ENCODE measurements around the gene COX10.
"Not testable (repeated sequence)": the region's sequence is repeated elsewhere in the genome, so short reads cannot be mapped to it uniquely, and the experiment has no call there.

DNA sequence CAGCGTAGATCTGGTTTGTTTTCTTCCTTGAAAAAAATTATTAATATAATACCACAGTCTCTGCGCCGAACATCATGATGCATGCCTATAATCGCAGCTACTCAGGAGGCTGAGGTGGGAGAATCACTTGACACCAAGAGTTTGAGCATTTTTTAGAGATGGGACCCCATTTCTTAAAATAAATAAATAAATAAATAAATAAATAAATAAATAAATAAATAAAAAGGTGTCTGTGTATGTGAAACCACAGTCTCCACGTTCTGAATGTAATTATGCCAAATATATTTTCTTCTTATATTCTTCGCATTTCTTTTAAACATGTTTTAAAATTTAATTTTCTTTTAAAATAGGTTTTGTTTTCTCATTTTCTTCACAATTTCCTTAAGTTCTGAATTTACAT is 112.8 kb downstream of the COX10 start:
- TF ChIP-seq, protein P1, sequence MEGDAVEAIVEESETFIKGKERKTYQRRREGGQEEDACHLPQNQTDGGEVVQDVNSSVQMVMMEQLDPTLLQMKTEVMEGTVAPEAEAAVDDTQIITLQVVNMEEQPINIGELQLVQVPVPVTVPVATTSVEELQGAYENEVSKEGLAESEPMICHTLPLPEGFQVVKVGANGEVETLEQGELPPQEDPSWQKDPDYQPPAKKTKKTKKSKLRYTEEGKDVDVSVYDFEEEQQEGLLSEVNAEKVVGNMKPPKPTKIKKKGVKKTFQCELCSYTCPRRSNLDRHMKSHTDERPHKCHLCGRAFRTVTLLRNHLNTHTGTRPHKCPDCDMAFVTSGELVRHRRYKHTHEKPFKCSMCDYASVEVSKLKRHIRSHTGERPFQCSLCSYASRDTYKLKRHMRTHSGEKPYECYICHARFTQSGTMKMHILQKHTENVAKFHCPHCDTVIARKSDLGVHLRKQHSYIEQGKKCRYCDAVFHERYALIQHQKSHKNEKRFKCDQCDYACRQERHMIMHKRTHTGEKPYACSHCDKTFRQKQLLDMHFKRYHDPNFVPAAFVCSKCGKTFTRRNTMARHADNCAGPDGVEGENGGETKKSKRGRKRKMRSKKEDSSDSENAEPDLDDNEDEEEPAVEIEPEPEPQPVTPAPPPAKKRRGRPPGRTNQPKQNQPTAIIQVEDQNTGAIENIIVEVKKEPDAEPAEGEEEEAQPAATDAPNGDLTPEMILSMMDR (conservative IDR thresholded peaks at IDR 0.05; ENCODE audit: low read length) = not testable (repeated sequence)
- TF ChIP-seq EZH2phosphoT487 (IDR thresholded peaks at IDR 0.05; ENCODE audit: borderline replicate concordance, low read depth, low read length) = not testable (repeated sequence)

All from OCI-LY7 (cell line).